Retina (tissue), 1 donor: ENCODE data around the gene COL16A1.

Experiments
- DNase-seq: peaks from one replicate; pipeline ENCODE4 v3.0.0-alpha.2; 2016

COL16A1 gene

GRCh38 chr1:31703431-31704270 lies at the start of gene COL16A1:
TSS of gene COL16A1 (minus strand) at chr1:31704017. CDS start at chr1:31702193, 1,824 bp downstream.
- DNase-seq, result no peak

DNA sequence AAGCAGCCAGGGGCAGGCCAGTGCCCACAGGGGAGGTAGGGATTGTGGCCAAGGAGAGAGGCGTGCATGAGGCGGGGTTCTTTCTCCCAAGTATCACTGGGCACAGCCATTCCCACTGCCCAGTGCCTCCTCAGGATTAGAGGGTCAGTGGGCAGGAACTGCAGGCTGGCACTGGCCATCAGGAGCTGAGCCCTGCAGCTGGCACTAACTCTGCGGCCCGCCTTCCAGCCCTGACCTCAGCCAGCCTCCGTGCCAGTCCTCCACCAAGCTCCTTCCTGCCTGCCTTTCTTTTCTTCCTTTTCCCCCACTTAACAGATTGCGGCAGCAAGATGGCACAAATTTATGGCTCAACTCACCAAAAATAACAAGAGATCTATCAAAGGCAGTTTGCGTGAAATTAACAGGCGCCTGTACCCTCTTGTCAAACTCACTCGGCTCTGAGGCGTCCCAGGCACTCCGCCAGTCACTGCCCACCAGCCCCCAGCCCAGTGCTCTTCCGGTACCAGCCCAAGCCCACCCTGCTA lies 49.2 kb upstream of the COL16A1 start:
- no peak for DNase-seq

DNA sequence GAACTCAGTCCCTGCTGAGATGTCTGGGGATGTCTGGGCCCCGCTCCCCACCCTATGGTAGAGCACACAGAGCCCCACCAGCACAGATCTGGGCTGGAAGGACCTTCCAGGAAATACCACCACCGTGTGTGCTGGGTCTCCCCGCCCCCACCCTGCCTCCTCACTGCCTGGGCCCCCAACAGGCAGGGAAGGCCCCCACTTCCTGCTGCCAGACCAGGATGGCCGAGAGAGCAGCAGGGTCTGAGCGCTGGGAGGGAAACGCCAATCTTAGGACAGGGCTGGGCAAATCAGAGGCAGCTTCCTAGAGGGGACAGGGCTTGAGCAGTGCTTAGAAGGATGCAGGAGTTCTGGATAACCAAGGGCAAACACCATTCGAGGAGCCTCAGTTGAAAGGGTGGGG lies 48.4 kb upstream of the COL16A1 start:
- no peak for DNase-seq

- no peak for DNase-seq
Measured at GRCh38 chr1:31751822-31752241, 48.0 kb upstream of the COL16A1 start.

GRCh38 chr1:31750858-31751510 lies 47.2 kb upstream of the COL16A1 start:
- no peak for DNase-seq

- DNase-seq, result no peak
Measured at GRCh38 chr1:31749785-31750735, 46.2 kb upstream of the COL16A1 start.

DNA sequence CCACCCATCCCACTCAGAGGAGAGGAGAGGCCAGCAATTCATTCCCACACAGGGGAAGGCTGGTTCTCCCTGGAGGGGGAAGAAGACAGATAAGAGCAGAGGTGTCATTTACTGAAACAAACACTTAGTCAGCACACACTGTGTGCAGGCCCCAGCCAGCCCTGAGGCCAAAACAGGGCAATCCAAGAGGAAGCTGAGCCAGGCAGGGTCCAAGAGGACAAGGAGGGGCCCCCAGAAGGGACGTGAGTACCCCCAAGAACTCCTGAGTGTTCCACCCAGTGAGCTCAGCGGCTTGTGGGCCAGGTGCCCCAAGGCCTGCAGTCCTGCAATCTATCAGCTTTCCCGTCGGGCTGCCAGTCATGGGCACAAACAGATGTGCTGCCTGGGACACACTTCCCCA lies 44.5 kb upstream of the COL16A1 start:
- no peak for DNase-seq

DNA sequence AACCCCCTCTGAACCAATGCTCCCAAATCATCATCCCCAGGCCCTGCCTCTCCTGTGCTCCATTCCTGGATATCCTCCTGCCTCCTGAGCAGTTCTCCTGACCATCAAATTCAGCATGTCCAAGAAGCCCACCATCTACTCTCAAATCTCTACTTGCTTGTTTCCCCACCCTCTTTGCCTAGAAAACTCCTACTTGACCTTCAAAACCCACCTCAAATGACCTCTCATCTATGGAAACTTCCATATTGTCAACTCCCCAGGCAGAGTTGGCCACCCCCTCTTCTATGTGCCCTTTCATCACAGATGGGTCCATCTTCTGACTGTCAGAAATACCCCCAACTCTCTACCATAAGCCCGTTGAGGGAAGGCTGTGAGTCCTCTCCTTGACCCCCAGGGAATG lies 43.5 kb upstream of the COL16A1 start:
- DNase-seq, result no peak

GRCh38 chr1:31746687-31747086 lies 42.9 kb upstream of the COL16A1 start:
- DNase-seq, result no peak

GRCh38 chr1:31745946-31746670 lies 42.3 kb upstream of the COL16A1 start:
- DNase-seq, result no peak

DNA sequence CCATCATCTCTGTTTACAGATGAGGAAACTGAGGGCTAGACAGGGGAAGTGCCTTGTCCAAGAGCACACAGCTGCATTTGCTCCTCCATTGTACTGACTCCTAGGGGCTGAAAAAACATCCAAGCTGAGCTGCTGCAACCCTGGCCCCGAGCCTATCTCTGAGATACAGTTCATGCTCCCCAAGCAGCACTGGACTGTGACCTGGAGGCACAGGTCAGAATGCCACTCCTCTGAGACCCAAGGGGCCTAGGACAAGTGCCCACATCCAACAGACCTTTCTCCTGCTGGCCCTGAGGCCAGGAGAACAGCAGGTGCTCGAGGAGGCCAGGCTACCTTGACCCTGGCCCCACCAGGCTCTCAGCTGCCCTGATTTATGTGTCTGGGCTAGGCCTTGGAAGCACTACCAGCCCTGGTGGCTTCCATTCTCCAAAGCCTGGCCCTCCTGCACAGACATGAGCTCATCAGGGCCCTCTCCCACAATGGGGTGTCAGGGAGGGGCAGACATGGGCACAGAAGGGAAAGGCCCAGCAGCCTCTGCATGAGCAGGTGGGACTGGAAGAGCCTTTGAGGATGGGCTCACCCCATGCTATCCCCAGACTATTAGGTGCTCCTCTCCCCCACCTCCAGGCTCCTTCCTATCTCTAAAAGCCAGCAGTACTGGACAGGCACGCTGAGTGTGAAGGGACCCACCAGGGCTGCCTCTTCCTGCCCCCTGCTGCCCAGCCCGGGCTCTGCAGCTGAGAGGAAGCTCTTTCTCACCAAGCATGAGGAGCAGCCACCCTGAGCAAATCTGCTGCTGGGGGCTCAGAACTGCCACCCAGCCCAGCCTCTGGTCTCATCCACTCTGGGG lies 41.5 kb upstream of the COL16A1 start:
- peak; percentile 77 for DNase-seq

DNA sequence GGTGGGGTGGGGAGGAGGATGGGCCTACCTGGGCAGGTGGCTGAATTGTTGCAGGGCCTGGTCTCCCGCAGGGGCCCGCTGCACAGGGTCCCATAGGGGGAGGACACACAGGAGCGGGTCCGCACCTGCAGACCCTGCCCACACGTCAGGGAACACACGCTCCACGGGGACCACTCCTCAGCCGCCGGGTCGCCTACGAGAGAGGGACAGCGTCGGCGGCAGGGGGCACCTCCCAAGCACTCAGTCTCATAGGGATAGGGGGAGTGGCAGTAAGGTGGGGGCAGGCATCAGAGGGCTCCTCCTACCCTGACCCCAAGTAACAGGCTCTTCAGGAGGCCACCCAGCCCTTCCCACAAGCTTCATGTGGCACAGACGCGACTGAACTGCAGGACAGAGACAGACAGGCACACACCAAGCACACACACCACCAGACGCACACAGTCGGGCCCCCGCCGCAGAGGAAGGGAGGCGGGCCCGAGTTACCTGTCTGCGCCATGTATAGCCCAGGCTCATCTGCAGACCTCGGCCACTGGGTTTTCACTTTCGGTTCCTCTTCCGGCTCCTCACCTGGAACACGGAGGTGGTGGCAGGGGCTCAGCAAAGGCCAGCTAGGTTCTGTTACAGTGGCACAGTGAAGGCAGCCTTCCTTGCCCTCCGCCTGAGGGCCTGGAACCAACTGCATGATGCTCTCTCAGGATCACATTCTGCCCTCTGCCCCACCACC lies 40.5 kb upstream of the COL16A1 start:
- DNase-seq, result no peak

- DNase-seq, result no peak
Measured at GRCh38 chr1:31742462-31743212, 38.8 kb upstream of the COL16A1 start.

DNA sequence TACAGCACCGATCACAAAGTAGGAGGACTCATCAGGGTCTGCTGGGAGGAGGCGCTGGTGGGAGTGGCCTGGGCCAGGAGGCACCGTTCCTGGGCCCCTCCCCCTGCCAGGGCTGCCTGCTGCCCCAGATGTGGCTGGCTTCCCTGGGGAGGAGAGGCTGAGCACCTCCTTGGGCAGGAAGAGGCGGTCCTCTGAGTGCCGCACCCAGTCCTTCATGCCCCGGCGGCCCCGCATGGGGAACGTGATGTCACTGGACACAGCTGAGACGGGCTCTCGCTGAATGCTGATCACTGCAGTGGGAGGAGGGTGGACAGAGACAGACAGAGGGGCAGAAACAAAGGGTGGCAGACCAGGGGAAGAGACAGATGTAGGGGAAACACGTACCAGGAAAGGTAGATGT lies 35.5 kb upstream of the COL16A1 start:
- DNase-seq, result no peak

GRCh38 chr1:31736675-31737074 lies 32.9 kb upstream of the COL16A1 start:
- DNase-seq, result no peak

DNA sequence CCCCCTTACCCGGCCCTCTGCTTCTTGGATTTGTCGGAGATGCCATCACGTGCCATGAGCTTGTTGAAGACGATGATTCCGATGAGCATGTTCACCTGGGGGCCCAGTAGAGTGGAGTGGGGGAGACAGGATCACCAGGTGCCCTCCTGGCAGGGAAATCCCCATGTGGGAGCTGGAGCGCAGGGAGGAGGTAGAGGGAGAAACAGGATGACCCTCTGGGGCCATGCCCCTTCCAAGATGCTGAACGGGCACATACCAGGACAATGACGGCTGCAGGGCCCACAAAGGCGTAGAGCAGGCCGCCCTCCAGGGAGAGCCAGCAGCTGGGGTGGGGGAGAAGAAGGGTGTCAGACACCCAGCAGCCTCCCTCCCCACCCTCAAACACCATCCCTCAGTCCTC lies 31.8 kb upstream of the COL16A1 start:
- no peak for DNase-seq

DNA sequence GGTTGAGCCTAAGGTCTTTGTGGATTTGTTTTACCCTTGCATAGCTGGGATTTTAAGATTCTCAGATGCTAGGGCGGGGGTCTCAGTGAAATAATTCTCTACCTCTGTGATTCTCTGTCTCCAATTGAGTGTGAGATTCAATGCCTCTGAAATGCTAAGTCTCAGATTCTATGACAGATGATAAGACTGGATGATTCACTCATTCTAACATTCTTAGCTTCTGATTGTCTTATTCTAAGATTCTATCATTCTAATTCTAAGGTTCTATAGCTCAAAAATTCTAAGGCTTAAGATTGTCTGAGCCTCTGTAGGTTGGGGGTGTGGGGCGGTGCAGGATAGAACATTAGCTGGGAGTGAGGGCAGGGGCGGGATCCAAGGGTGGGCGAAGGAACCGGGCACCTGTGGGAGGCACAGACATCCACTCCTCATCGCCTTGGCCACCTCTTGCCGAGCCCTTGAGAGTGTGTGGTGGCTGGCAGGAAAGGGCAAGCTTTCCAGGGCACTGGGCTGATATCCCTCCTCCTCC lies 30.8 kb upstream of the COL16A1 start:
- no peak for DNase-seq

DNA sequence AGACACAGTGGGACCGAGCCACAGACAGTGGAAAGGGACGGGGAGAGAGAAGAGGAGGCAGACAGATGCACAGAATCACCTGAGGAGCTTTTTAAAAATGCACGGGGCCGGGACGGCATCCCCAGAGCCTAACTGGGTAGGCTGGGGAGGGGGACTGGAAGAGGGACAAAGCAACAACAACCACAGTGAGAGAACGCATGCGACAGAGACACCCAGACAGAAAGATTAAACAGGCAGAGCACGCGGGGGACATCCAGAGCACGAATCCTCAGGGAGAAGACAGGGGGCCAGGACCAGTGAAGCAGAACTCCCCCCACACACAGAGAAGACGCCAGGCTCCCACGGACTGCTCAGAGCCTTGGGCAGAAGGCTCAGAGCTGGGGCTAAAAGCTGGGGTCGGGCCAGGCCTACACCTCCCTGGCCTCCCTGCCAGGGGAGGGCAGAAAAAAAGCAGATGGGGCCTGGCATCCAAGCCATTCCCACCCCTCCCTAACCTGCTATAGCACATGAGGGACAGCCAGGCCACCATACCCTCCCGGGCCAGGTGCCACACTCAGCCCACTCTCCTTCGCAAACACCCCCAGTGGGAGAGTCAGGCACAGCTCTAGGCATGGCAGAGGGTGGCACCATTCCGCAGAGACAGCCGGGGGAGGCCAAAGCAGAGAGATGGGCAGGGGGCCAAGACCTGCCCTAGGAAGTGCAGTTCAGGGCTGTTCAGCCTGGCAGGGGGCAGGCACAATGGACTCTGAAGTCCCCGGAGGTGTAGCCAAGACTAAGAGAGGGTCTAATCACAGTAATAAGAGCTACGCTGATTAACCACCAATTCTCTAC lies 29.8 kb upstream of the COL16A1 start:
- no peak for DNase-seq
